CD4-positive, alpha-beta T cell treated with Interleukin-10 for 1 hour (primary cell): ENCODE data around the gene CENPS.
"Not testable (repeated sequence)": the region's sequence is repeated elsewhere in the genome, so short reads cannot be mapped to it uniquely, and the experiment has no call there.

Experiments
- DNase-seq: peaks from one replicate; pipeline ENCODE4 v3.0.0-alpha.2; 2020

CENPS gene

DNA sequence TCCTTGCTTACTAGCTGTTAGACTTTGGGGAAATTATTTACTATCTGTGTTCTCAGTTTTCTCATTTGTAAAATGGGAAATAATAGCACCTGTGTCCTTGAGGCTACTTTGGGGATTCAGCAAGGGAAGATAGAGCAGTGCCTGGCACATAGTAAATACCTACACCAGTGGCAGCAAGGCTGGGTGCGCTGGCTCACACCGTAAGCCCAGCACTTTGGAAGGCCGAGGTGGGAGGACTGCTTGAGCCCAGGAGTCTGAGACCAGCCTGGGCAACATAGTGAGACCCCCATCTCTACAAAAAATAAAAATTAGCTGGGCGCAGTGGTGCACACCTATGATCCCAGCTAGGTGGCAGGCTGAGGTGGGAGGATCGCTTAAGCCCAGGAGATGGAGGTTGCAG is 8.6 kb upstream of the CENPS start:
- no peak for DNase-seq

DNA sequence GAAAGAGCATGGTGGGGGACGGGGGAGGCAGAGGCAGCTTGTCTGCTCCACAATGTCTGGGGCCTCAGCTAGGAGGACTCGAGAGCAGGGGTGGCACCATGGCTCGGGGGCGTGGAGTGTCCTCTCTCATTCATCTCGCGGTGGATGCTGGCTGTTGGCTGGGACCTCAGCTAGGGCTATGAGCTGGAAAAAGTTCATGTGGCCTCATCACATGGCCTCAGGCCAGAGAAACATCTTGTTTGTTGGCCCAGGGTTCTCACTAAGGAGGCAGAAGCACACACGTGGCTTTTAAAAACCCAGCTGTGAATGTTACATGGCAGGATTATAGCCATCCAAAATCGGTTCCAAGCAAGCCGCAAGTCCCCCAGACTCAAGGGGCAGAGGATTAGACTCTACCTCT is 6.2 kb upstream of the CENPS start:
- no peak for DNase-seq

DNA sequence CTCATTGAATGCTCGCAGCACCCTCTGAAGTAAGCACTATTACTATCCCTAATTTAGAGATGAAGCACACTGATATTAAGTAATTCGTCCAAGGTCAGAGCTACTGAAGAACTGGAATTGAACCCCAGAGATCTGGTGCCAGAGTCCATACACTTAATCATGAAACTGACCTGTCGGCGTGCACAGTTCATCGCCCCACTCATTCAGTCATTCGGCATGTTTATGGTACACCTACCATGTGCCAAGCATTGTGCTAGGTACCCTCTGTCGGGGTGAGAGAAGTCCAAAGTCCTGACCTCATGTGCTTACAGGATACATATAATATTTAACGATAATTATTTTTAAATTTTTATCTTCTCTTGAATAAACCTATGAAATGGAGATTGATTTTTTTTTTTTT is 5.6 kb upstream of the CENPS start:
- DNase-seq = no peak

DNA sequence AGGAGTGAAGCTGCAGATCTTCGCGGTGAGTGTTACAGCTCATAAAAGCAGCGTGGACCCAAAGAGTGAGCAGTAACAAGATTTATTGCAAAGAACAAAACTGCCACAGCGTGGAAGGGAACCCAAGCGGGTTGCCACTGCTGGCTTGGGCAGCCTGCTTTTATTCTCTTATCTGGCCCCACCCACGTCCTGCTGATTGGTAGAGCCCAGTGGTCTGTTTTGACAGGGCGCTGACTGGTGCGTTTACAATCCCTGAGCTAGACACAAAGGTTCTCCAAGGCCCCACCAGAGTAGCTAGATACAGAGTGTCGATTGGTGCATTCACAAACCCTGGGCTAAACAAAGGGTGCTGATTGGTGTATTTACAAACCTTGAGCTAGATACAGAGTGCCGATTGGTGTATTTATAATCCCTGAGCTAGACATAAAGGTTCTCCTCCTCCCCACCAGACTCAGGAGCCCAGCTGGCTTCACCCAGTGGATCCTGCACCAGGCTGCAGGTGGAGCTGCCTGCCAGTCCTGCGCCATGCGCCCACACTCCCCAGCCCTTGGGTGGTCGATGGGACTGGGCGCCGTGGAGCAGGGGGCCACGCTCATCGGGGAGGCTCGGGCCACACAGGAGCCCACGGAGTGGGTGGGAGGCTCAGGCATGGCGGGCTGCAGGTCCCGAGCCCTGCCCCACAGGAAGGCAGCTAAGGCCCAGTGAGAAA is 4.3 kb upstream of the CENPS start:
- DNase-seq = not testable (repeated sequence)

DNA sequence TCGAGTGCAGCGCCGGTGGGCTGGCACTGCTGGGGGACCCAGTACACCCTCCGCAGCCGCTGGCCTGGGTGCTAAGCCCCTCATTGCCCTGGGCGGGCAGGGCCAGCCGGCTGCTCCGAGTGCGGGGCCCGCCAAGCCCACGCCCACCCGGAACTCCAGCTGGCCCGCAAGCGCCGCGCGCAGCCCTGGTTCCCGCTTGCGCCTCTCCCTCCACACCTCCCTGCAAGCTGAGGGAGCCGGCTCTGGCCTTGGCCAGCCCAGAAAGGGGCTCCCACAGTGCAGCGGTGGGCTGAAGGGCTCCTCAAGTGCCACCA is 3.7 kb upstream of the CENPS start:
- not testable (repeated sequence) for DNase-seq

DNA sequence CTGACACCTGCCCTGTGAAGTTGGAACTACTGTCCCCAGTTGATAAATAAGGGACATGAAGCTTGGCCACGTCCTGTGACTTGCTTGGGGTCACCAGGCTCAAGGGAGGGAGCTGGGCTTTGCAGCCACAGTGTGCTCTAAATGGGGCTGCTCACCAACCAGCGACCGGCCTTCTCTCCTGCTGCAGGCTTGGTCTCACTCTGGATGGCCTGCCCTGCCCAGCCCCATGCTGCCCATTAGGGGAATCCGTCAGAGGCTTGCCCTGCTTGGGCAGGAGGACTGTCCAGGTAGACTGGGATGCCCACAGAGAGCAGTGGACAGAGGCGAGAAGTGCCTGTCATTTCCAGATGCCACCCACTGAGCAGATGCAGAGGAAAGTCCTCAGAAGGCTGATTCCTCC is 1.2 kb upstream of the CENPS start:
- no peak for DNase-seq

DNA sequence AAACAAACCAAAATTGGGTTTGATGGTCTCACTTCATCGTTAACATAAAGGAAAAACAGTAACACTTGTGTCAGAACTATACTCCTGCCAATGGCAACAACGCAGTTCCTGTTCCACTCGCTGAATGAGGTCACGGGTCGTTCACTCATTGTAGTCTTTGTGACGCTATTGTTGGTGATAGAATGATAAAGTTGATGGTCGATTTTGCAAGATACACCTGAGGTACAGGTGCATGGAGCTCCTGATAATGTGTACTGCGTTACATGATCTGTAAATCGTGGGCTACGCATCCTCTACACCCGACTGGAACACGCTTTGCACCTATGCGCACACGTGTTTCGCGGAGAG is 391 bp upstream of the CENPS start:
- no peak for DNase-seq

DNA sequence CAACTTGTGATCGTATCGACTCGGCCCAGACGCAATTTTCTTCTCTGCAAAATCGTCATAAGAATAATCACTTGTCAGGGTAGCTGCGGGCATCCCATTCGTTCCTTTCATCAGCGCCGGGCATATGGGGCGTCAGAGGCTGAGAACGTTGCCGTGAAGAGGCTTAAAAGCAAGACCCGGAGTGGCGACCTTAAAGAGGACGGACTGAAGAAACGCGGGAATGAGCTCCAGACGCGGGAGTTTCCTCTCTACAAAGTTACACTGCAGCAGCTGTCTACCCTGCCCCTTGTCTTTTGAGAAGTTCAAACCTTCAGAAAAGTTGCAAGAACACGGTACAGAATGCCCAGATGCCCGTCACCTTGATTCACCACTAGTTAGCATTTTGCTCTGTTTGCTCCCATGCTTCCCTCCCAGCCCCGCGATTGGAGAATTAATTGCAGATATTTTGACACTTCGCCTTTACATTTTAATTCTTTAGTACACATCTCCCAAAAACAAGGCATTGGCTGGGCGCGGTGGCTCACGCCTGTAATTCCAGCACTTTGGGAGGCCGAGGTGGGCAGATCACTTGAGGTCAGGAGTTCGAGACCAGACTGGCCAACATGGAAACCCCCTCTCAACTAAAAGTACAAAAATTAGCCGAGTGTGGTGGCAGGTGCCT is 967 bp downstream of the CENPS start:
- no peak for DNase-seq

DNA sequence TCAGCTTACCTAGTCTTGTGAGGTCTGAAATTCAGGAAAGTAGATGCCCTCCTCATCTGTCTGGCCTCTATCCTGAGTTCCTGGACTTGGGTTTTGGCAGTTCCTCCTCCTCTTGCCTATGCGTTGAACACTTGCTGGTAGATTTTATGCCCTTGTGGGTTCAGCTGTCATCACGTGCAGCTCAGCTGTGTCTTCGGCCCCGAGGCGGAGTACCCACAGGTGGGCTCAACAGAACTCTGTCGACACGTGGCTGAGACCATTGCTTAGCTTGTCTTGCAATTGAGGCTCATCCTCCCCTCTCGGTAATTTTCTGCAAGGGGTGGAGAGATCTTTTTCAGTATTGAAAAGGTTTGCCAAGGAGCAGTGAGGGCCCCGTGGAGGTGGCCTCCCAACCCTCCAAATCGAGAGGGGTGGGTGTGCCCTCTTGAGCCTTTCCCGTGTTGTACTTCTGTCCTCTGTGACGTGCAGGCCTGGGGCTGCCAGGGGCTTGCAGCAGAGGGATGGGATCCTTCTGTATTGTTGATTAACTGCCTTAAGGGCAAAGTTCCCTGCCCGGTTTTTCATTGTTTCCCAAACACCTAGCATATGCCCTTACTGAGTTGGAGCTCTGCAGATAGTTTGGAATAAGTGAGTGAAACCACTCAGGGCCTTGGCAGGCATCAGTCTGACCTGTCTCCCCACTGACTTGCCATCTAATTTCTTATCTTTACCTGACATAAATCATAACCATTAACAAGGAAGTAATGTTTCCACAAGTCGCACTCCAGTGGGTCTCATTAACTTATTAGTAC is 2.9 kb downstream of the CENPS start:
- DNase-seq = no peak

DNA sequence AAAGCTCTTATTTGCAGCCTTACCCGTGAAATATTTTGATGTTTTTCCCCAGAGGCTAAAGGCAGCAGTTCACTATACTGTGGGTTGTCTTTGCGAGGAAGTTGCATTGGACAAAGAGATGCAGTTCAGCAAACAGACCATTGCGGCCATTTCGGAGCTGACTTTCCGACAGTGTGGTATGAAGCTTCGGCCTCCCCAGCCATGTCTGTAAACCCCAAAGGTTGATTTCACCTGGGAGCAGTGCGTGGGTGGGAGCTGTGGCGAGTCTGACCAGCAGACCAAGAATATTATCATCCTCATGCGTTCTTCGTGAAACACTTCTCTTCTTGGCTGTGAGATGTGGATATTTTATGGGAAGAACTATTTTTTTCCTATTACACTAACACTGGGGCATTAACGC is 3.6 kb downstream of the CENPS start:
- DNase-seq = no peak

DNA sequence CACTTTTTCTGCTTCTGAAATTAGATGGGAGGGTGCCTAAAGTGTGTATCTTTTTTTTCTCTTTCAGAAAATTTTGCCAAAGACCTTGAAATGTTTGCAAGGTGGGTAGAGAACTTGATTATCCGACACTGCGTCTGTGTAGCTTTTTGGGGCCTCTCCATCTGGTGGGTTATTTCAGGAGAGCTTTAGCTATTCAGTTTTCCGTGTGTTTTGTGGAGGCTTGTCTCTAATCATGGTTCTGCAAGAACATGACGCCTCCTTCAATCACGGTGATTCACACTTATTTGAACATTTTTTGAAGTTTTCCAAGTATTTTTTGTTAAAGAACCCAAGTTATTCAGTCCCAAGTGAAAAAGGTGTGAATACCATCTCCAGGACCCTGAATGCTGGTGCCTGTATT is 4.4 kb downstream of the CENPS start:
- DNase-seq = no peak

DNA sequence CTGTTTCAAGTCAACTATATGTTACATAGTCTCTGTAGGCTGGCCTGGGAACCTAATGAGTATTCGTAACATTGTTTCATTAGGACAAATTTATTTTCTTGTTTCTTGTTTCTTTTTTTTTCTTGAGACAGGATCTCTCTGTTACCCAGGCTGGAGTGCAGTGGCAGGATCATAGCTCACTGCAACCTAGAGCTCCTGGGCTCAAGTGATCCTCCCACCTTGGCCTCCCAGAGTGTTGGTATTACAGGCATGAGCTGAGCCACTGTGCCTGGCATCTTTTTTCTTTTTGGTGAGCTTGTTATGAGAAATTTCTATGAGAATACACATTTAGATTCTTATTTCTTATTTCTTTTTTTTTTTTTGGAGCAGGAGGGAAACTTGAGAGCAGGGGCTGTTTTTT is 6.8 kb downstream of the CENPS start:
- no peak for DNase-seq

DNA sequence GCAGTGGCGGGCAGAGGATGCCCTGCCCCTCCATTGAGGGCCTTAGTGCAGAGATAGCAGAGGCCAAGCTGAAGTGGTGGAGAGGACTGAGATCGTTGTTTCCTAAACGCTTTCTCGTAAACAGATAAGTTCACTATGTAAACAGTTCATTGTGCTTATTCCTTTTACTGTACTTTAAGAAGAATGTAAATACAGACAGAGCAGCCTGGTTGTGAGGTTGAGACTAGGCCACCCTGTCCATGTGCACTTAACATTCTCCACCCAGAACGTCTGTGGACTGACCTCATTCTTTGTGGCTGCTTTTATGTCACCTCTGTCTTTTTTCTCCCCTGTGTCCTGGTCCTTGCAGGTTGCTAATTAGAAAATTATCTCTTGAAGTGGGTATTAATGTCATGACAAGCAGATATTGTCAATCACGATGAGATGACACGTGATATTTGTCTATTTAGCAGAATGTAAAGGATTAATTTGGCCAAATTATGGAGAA is 8.5 kb downstream of the CENPS start:
- DNase-seq = no peak

DNA sequence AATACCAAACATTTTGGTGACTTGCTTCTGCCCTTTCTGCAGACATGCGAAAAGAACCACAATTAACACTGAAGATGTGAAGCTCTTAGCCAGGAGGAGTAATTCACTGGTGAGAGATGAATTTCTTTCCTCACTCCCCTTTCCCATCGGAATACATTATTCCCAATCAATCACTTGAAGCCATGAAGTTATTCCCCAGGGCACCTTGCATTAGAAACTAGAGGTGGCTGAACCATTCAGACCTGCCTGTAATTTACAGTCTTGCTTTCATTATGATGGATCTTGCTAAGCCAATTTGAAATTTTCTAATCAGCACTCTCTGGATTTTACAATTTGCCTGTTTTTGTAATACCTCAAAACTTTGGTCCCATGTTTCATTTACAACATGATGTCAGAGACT is 10.1 kb downstream of the CENPS start:
- DNase-seq = no peak

DNA sequence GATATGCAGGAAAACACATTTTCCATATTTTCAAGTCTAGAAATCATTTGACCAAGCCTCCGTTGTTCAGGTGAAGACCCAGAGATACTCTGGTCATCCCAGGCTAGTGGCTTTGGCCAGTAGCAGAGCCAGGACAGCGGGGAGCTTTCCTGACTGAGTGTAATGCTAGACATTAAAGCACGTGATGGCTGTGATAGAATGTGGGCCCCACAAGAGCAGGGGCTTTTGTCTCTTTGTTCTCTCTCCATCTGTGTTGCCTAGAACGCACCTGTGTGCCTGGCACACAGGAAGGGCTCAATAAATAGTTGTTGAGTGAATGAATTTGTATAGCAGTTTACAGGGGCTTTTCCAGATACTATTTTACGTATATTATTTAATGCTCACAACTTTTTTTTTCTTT is 10.6 kb downstream of the CENPS start:
- no peak for DNase-seq

DNA sequence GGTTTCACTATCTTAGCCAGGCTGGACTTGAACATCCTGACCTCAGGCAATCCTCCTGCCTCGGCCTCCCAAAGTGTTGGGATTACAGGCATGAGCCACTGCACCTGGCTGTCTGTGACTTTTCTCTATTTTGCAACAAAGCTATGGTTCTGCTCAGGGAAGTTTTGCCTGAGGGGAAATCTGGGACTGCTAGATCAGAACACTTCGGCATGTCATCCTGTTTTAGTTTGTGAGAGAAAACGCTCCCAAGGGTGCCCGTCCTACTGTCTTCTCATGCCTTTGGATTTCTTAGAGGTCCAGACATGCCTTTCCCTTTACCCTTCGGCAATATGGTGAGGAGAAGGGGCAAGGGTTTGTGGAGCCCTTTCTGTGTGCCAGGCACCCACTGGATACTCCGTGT is 14.0 kb downstream of the CENPS start:
- DNase-seq = no peak

DNA sequence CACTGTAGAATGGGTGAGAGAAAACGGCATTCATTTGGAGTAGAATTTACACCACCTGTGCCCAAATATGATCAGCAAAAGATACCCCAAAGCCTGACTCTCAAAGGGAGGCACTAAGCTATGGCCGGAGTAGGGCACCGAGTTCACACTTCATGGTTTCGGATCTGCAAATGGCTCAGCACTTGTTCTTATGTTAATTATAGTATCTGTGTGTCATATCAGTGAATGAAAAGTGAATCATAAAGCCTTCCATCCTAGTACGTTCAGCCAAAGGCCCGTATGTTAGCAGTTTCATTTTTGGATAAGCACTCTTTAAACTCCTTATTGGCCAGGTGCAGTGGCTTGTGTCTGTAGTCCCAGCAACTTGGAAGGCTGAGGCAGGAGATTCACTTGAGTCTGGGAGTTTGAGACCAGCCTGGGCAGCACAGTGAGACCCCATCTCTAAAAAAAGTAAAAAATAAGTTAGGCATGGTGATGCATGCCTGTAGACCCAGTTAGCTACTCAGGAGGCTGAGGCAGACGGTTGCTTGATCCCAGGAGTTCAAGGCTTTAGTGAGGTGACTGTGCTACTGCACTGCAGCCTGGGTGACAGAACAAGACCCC is 14.7 kb downstream of the CENPS start:
- no peak for DNase-seq

DNA sequence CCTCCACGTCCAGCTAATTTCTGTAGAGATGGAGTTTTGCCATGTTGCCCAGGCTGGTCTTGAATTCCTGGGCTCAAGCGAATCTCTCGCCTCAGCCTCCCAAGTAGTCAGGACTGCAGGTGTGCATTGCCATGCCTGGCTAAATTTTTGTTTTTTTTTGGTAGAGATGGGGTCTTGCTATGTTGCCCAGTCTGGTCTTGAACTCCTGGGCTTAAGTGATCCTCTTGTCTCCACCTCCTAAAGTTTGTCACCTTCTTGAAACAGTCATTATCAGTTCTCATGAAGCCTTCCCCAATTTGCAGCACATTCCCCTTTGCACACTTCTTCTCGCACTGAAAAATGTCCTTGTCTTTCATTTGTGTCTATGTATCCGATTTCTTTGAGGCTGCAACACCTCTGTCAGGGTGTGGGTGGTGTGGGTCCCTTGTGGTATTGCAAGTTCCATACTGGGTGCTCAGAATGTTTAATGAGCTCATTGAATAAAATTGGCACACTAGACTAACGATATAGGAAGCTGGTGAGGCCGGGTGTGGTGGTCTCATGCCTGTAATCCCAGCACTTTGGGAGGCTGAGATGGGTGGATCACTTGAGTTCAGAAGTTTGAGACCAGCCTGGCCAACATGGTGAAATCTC is 16.7 kb downstream of the CENPS start:
- DNase-seq = no peak

DNA sequence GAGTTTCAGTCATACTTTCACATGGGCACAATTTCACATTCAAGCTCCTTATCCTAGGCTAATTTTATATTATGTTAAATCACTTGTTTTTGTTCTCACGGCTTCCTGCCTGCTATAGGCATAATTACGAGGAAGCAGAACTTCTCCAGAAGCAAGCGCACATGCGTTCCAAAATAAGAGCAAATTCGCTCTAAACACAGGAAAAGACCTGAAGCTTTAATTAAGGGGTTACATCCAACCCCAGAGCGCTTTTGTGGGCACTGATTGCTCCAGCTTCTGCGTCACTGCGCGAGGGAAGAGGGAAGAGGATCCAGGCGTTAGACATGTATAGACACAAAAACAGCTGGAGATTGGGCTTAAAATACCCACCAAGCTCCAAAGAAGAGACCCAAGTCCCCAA is 19.5 kb downstream of the CENPS start, which contains the start of gene CORT:
CORT (plus strand) TSS at position 281 of the 400 bp plus-strand sequence. CDS start 193 bp downstream, outside the sequence.
- no peak for DNase-seq

DNA sequence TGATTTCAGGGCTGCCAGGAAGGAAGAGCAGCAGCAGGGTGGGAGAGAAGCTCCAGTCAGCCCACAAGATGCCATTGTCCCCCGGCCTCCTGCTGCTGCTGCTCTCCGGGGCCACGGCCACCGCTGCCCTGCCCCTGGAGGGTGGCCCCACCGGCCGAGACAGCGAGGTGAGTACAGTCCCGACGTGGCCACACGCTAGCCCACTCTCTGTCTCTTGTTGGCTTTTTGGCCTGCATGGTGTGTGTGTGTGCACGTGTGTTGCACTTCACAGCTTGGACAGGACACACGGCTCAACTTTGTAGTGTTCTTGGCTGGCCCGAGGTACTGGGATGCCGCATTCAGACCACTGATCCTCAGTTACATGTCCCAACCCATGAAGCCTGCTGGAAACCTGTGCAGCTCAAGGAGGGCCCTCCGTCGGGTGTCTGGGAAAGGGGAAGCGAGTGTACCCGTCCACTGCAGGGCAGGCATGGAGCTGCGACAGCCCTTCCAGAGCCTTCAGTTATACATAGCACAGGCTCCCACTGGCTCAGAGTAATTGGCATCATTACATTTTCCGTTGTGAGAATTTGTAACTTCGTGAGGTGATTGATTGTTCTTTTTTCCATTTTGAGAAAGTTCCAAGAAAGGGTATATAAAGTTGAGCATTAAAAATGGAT is 20.1 kb downstream of the CENPS start:
- no peak for DNase-seq

DNA sequence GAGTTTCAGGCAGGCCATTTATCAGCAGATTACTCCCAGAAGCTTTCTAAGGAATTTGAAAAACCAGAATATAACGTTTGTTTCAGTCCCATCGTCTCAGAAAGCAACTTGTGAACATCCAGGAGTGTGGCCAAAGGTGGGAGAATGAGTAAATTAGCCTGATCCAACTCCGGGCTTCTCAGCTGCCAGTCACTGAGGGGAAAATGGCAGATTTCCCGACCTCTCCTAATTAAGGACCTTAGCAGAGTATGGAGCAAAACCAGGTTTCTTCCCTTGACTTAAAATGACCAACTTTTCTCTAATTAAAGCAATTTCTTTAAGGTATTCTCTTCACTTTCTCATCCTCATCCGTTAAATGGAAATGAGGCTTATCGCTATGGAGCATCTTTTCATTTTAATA is 20.6 kb downstream of the CENPS start:
- DNase-seq = no peak

DNA sequence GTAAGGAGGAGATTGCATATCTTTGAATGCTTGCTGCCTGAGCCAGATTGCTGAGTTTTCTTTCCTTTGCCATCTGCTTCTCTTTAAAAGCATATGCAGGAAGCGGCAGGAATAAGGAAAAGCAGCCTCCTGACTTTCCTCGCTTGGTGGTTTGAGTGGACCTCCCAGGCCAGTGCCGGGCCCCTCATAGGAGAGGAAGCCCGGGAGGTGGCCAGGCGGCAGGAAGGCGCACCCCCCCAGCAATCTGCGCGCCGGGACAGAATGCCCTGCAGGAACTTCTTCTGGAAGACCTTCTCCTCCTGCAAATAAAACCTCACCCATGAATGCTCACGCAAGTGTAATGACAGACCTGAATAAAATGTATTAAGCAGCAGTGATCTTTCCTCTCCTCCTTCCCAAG is 21.1 kb downstream of the CENPS start:
- no peak for DNase-seq

DNA sequence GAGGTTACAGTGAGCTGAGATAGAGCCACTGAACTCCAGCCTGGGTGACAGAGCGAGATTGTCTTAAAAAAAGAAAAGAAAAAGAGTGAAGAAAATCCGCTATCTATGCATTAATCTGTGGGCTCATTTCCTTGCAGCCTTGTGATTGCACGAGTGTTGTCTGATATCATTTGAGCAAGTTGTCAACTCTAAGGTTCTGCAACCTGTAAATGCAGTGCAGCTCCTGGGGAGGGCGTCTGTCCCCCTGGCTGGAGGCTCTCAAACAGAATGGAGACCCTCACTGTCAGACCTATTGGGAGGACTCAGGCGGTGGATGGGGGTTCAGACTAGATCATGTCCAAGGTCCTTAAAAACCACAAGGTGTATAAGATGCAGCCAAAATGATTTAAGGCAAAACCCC is 25.8 kb downstream of the CENPS start:
- no peak for DNase-seq
